OCI-LY7 (cell line): Measurements from ENCODE around the gene DGKG. TPM values are rescaled to one million over a fixed set of nuclear protein-coding genes. Genes with fewer than 3 reads are reported as not detected.

Experiments
- BruUV-seq: library from RNA; stranded (reverse); fragments of 400-500 nt; replicated peaks from 2 replicates; lab custom pipeline; 2021; lab: Mats Ljungman, UMichigan
- CTCF ChIA-PET: fragments of 300-600 bp; sonication (Branson Sonifier 250); formaldehyde crosslinking; loops from one replicate; lab custom pipeline; 2022; ENCODE audit warnings: antibody characterized with exemption; ENCODE audit not compliant: unreplicated experiment; lab: Charles Lee
- POLR2A ChIA-PET: fragments of 300-600 bp; sonication (Branson Sonifier 250); formaldehyde crosslinking; loops from one replicate; lab custom pipeline; 2022; ENCODE audit warnings: antibody characterized with exemption; lab: Charles Lee
- DNase-seq: peaks from one replicate; pipeline ENCODE4 v3.0.0-alpha.2; 2015; ENCODE audit warnings: low spot score
- H2AFZ ChIP-seq: fragments of 200-600 bp; sonication (generic), shearing (Covaris generic); 2 replicates; pipeline ENCODE4 v1.6.1; 2014; ENCODE audit warnings: mild to moderate bottlenecking, antibody characterized with exemption, low read length, moderate library complexity
- H3K27ac ChIP-seq: fragments of 200-600 bp; sonication (generic); 2 replicates; pipeline ENCODE4 v1.5.1; 2014; ENCODE audit warnings: mixed run types, low read depth, mild to moderate bottlenecking, moderate library complexity, low read length, inconsistent platforms; ENCODE audit not compliant: poor library complexity, severe bottlenecking
- H3K36me3 ChIP-seq: fragments of 200-600 bp; sonication (generic); 2 replicates; pipeline ENCODE4 v1.6.1; 2014; ENCODE audit warnings: mild to moderate bottlenecking, antibody characterized with exemption, low read length, moderate library complexity, mixed read lengths; ENCODE audit not compliant: insufficient read depth
- H3K4me1 ChIP-seq: fragments of 200-600 bp; sonication (generic); 2 replicates; pipeline ENCODE4 v1.5.1; 2014; ENCODE audit warnings: mild to moderate bottlenecking, low read length; ENCODE audit not compliant: insufficient read depth, poor library complexity, severe bottlenecking
- H3K4me2 ChIP-seq: fragments of 200-600 bp; sonication (generic); 2 replicates; pipeline ENCODE4 v1.6.1; 2014; ENCODE audit warnings: mild to moderate bottlenecking, low read length
- H3K4me3 ChIP-seq: fragments of 200-600 bp; sonication (generic); 2 replicates; pipeline ENCODE4 v1.5.1; 2014; ENCODE audit warnings: mild to moderate bottlenecking, low read depth, low read length; ENCODE audit not compliant: poor library complexity, severe bottlenecking
- H3K79me2 ChIP-seq: fragments of 200-600 bp; sonication (generic); 2 replicates; pipeline ENCODE4 v1.6.1; 2016; ENCODE audit warnings: low read depth, mild to moderate bottlenecking, low read length, moderate library complexity, mixed read lengths; ENCODE audit not compliant: insufficient read depth
- H3K9me2 ChIP-seq: fragments of 200-600 bp; sonication (generic); 2 replicates; pipeline ENCODE4 v1.6.1; 2016; ENCODE audit warnings: mild to moderate bottlenecking, low read length, mixed read lengths; ENCODE audit not compliant: insufficient read depth
- H3K9me3 ChIP-seq: fragments of 200-600 bp; sonication (generic); 2 replicates; pipeline ENCODE4 v1.6.1; 2014; ENCODE audit warnings: mild to moderate bottlenecking, mixed run types, low read length, mixed read lengths
- H4K20me1 ChIP-seq: fragments of 200-600 bp; sonication (generic); 2 replicates; pipeline ENCODE4 v1.6.1; 2014; ENCODE audit warnings: mild to moderate bottlenecking, antibody characterized with exemption, low read length, moderate library complexity, mixed read lengths; ENCODE audit not compliant: insufficient read depth
- EZH2phosphoT487 ChIP-seq: fragments of 200-600 bp; sonication (generic); IDR thresholded peaks from 2 replicates; pipeline ENCODE4 v1.6.1; 2018; ENCODE audit warnings: low read depth, borderline replicate concordance, mild to moderate bottlenecking, mixed run types, antibody characterized with exemption, low read length, moderate library complexity, mixed read lengths
- intact Hi-C: fragments of 100-400 bp; cut with micrococcal nuclease; formaldehyde crosslinking; loops from one replicate; pipeline ENCODE4 v1.10.0; 2022; ENCODE audit not compliant: unreplicated experiment
- total RNA-seq, 2 experiments: library from RNA; depleted of rRNA in 1 of 2; stranded (reverse); fragments of >200 nt in 1 of 2; shearing (Covaris generic) in 1 of 2; gene quantifications; 2 replicates each; pipeline ENCODE4 v1.2.3, GENCODE V29; 2014 to 2022
- TF ChIP-seq, protein P1 (sequence below): fragments of 200-600 bp; sonication (generic); conservative IDR thresholded peaks from 2 replicates; pipeline ENCODE4 v1.5.1; 2014; ENCODE audit warnings: mild to moderate bottlenecking, antibody characterized with exemption, low read length, moderate library complexity, mixed read lengths

Gene DGKG
- total RNA-seq, 2 experiments from 2014 or later: 0.06 TPM; not detected in 1

DNA sequence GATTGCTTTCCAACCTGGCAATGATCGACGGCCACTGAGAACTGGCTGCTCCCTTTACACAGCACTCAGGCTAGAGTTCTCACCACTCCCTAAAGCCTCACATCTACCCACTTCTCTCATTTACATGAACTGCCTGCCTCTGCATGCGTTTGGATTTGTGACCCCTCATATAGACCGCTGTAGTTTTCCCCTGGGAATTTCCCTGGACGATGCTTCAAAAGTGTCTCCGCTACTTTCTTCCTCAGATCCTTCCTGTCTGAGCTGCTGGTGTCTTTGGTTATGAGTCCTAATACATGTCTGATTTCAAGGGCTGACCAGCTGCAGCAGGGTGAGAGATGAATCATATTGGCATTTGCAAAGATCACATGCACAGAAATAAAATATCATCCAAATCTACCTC, 136.4 kb downstream of the DGKG start:
- Histone ChIP-seq H3K9me3 (no peaks in the 10 kb centered on the region), H3K9me2 (no peaks in the 10 kb centered on the region), H2AFZ (no peak overlapping the region), H3K4me2 (no peak overlapping the region), H3K79me2 (no peaks in the 10 kb centered on the region), H3K36me3 (no peaks in the 10 kb centered on the region), H3K4me1 (no peaks in the 10 kb centered on the region), H3K4me3 (no peak overlapping the region), H4K20me1 (no peaks in the 10 kb centered on the region), H3K27ac (no peak overlapping the region)
- POLR2A ChIA-PET: interaction anchor here (0.6 to 1.9 kb wide), 2 partner anchors 12 to 656 kb away, joined by 3 to 6 read pairs; no protein-coding TSS in a partner anchor
- TF ChIP-seq EZH2phosphoT487: no peak
- TF ChIP-seq, protein P1, sequence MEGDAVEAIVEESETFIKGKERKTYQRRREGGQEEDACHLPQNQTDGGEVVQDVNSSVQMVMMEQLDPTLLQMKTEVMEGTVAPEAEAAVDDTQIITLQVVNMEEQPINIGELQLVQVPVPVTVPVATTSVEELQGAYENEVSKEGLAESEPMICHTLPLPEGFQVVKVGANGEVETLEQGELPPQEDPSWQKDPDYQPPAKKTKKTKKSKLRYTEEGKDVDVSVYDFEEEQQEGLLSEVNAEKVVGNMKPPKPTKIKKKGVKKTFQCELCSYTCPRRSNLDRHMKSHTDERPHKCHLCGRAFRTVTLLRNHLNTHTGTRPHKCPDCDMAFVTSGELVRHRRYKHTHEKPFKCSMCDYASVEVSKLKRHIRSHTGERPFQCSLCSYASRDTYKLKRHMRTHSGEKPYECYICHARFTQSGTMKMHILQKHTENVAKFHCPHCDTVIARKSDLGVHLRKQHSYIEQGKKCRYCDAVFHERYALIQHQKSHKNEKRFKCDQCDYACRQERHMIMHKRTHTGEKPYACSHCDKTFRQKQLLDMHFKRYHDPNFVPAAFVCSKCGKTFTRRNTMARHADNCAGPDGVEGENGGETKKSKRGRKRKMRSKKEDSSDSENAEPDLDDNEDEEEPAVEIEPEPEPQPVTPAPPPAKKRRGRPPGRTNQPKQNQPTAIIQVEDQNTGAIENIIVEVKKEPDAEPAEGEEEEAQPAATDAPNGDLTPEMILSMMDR: no peak
- CTCF ChIA-PET: interaction anchor here (1.4 kb wide), 1 partner anchor 16 kb away, joined by 3 read pairs; no protein-coding TSS in a partner anchor
- intact Hi-C loops: no loop called here
- DNase-seq: no peak
- no TSS peak for BruUV-seq

DNA sequence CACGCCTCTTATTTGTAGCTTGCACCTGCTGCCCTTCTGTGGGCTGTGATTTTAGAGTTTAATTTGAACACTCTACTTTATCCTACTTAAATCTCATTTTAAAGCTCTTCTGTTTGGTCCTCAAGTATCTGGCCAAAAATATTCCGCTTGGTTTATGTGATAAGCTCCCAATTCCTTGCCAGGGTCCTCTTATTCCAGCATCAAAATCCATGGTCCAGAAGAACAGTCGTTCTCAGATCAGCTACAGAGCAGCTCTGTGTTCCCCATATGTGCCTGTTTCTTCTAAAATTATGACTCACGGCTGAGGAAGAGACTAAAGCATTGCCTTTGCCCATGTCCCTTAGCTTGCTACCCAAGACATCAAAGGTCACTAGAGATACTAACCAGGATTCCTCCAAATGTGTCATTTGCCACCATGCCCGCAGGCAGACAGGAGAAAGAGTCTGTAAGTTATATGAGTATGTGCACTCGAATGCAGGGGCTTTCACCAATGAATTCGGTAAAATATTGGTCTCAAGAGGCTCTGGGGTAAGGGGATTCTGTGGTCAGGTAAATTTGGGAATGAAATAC, 137.9 kb downstream of the DGKG start:
- no TSS peak for BruUV-seq
- H3K9me2 ChIP-seq: no peaks in the 10 kb centered on the region
- H4K20me1 ChIP-seq: no peaks in the 10 kb centered on the region
- no peaks in the 10 kb centered on the region for H3K79me2 ChIP-seq
- ChIA-PET CTCF (interaction anchor here (0.6 kb wide), 1 partner anchor 310 kb away, joined by 5 read pairs; no protein-coding TSS in a partner anchor), POLR2A (interaction anchor here (1.0 to 1.9 kb wide), 3 partner anchors 10 to 18 kb away, joined by 3 to 6 read pairs (median 3); no protein-coding TSS in a partner anchor)
- H3K9me3 ChIP-seq: no peaks in the 10 kb centered on the region
- no peak overlapping the region for H3K27ac ChIP-seq
- DNase-seq: no peak
- no peak overlapping the region for H2AFZ ChIP-seq
- no peak overlapping the region for H3K4me3 ChIP-seq
- intact Hi-C loops: no loop called here
- H3K36me3 ChIP-seq: no peaks in the 10 kb centered on the region
- peaks cover 6% of the 10 kb centered on the region for H3K4me1 ChIP-seq
- no peak for TF ChIP-seq EZH2phosphoT487
- TF ChIP-seq, protein P1: no peak
- H3K4me2 ChIP-seq: no peak overlapping the region

DNA sequence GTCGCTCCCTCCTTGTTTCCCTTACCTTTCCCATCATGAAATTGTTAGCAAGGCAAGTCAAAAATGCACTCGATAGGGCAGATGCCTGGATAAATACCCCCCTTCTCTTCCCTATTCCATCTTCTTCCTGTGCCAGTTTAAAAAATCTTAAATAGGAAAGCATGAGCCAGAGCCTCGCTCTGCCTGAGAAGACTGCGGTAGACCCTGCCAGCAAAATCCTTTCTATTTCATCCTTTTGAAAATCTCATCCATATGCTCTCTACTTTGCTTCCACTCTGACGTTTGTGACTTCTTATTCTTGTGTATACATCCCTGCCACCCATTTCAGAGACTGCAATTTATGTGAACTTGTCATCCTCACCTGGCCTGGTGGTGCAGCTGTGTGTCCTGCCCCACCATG, 138.6 kb downstream of the DGKG start:
- POLR2A ChIA-PET: interaction anchor here (1.0 to 1.4 kb wide), 2 partner anchors 9 to 17 kb away, joined by 3 read pairs; no protein-coding TSS in a partner anchor
- BruUV-seq: no TSS peak

More for the DNA sequence above, 138.6 kb downstream of the DGKG start:
- H3K79me2 ChIP-seq: no peaks in the 10 kb centered on the region
- H2AFZ ChIP-seq: no peak overlapping the region
- no peak for DNase-seq
- no peaks in the 10 kb centered on the region for H4K20me1 ChIP-seq
- no peak overlapping the region for H3K4me3 ChIP-seq
- no peak for TF ChIP-seq EZH2phosphoT487
- TF ChIP-seq, protein P1: no peak
- intact Hi-C loops: no loop called here
- no peaks in the 10 kb centered on the region for H3K36me3 ChIP-seq
- CTCF ChIA-PET: interaction anchor here (0.6 kb wide), 1 partner anchor 311 kb away, joined by 5 read pairs; no protein-coding TSS in a partner anchor
- no peak overlapping the region for H3K4me2 ChIP-seq
- no peaks in the 10 kb centered on the region for H3K9me2 ChIP-seq
- peaks cover 8% of the 10 kb centered on the region for H3K4me1 ChIP-seq
- H3K27ac ChIP-seq: no peak overlapping the region
- no peaks in the 10 kb centered on the region for H3K9me3 ChIP-seq
